GM18517 (cell line): ENCODE data around the gene DNER.
"Not testable (repeated sequence)": the region's sequence is repeated elsewhere in the genome, so short reads cannot be mapped to it uniquely, and the experiment has no call there.

ENCODE experiments used
- ATAC-seq: cut with Tn5 transposase; IDR thresholded peaks from one replicate; pipeline ENCODE4 v1.9.1; 2021; ENCODE audit warnings: mild to moderate bottlenecking, moderate library complexity; ENCODE audit not compliant: unreplicated experiment

Gene DNER

GRCh38 chr2:229715895-229716507, 1.6 kb upstream of the DNER start:
- ATAC-seq: no peak

GRCh38 chr2:229714736-229715541, 584 bp upstream of the DNER start:
- ATAC-seq: no peak

- ATAC-seq: no peak
These were observed 830 bp downstream of the DNER start for GRCh38 chr2:229713371-229714079.

- no peak for ATAC-seq
These were observed 2.2 kb downstream of the DNER start for GRCh38 chr2:229712136-229712535.

- no peak for ATAC-seq
These were observed 6.0 kb downstream of the DNER start for GRCh38 chr2:229708335-229708734.

- no peak for ATAC-seq
These were observed 10.3 kb downstream of the DNER start for GRCh38 chr2:229703909-229704630.

GRCh38 chr2:229701716-229702115, 12.6 kb downstream of the DNER start:
- ATAC-seq: no peak

GRCh38 chr2:229701062-229701461, 13.3 kb downstream of the DNER start:
- ATAC-seq: no peak

- no peak for ATAC-seq
These were observed 18.4 kb downstream of the DNER start for GRCh38 chr2:229695961-229696360.

GRCh38 chr2:229693845-229694244, 20.5 kb downstream of the DNER start:
- not testable (repeated sequence) for ATAC-seq

- ATAC-seq: no peak
These were observed 22.7 kb downstream of the DNER start for GRCh38 chr2:229691631-229692030.

- ATAC-seq: no peak
These were observed 25.0 kb downstream of the DNER start for GRCh38 chr2:229689307-229689839.

GRCh38 chr2:229688141-229688540, 26.2 kb downstream of the DNER start:
- no peak for ATAC-seq

- ATAC-seq: no peak
These were observed 28.0 kb downstream of the DNER start for GRCh38 chr2:229686122-229686919.

- no peak for ATAC-seq
These were observed 29.3 kb downstream of the DNER start for GRCh38 chr2:229684942-229685562.

- ATAC-seq: no peak
These were observed 34.8 kb downstream of the DNER start for GRCh38 chr2:229679393-229680125.

GRCh38 chr2:229675569-229675968, 38.8 kb downstream of the DNER start:
- ATAC-seq: no peak

GRCh38 chr2:229674830-229675530, 39.4 kb downstream of the DNER start:
- ATAC-seq: no peak
